Inflammatory macrophage treated with lipopolysaccharide for 4 hours (primary cell): Measurements from ENCODE around the gene PRF1.
A peak's percentile ranks its signal among the peaks of the same experiment; 100 is the strongest.

Experiments
- DNase-seq: peaks from one replicate; pipeline ENCODE4 v3.0.0-alpha.2; 2020

The PRF1 gene

DNA sequence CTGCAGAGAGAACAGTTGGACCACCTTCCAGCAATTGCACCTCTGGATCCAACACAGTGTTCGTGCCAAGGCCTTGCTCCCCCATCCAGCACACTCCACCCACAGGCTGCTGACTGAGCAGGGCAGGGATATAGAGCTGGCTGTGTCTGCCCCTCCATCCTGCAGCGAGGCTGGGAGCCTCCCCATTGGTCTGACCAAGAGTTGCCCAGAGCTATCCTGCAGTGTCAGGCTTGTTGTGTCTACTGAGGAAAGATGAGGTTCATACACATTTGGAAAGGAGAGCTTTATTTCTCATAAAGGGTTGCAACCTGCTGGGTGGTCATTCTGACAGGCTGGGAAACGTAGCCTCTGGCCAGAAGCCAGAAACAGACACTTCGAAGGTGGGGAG lies 27.1 kb downstream of the PRF1 start:
- no peak for DNase-seq

DNA sequence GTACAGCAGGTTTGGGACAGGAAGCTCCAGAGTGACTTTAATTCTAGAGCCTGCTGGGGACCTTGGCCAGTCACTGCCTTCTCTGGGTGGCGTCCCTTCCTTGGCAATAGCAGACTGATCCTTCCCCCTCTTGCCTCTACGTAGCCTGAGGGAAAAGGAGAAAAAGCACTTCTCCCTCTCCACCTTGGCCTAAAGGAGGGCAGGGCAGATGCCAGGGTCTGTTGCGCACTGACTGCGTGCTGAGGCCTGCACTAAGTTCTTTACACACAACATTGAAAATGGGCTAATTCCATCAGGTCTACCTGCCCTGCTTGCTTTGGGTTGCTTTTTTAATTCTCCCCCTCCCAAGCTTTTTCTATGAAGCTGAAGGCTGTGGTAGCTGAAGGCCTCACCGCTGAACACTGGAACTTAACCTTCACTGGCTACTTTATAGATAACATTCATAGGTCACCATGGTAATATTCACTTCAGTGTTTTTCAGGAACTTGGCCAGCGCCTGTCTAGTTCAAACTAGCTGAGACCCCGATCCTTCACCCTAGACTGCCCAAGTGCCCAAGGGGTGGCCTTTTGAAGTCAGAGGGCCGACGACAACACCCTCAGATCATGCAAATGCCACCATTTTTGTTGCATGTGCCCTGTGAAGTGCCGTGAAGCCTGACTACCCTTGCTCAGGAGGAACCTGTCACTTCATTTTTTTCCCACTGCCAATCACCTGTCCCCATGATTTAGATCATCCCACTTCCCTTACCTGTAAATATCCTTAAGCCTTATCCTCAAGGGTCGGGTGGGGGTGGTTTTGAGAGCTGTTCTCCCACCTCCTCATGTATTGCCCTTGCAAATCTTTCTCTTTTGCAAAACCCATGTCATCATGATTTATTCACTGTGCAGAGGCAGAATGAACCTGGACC lies 28.7 kb downstream of the PRF1 start:
- DNase-seq, result no peak

GRCh38 chr10:70571636-70572439 lies 30.7 kb downstream of the PRF1 start:
- DNase-seq, result no peak

- no peak for DNase-seq
These were observed 31.3 kb downstream of the PRF1 start for GRCh38 chr10:70571236-70571635.

DNA sequence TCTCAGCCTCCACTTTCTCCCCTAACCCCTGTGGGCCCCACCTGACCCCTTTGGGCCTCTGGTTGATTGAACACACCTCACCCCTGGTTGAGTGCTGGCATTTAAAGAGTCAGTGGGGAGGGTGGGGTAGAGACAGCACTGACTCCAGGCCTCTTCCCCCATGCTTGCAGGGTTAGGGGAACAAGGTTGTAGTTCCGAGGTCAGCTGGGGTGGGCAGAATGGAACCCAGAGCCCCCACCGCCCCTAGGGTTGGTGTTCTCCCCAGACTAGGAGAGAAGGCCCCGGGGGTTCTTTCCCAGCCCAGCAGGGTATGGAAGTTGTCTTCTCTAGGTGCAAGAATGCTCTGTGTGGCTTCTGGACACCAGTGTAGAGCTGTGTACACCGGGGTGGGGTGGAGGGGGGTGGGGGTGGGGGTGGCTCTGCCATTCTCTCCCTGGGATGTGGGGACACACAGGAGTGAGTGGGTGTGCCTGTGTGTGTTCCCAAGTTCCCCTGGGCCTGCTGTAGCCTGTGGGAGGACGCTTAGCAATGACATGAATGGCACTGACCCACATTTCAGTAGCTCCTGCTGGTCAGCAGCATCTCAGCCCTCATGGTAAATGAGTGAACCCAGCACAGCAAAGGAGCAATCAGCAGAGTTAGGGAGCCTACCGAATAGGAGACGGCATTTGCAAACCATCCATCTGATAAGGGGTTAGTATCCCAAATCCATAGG lies 33.6 kb downstream of the PRF1 start:
- no peak for DNase-seq

GRCh38 chr10:70568113-70568512 lies 34.4 kb downstream of the PRF1 start:
- no peak for DNase-seq

DNA sequence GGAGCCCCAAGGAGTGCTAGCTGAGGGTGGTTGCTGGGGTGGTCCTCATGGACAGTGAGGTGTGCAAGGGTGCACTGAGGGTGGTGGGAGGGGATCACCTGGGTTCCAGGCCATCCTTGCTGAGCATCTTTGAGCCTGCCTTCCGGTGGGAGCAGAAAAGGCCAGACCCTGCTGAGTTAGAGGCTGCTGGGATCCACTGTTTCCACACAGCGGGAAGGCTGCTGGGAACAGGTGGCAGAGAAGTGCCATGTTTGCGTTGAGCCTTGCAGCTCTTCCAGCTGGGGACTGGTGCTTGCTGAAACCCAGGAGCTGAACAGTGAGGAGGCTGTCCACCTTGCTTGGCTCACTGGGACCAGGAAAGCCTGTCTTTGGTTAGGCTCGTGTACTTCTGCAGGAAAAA lies 34.9 kb downstream of the PRF1 start:
- no peak for DNase-seq

- DNase-seq, result no peak
These were observed 35.8 kb downstream of the PRF1 start for GRCh38 chr10:70566515-70567290.

DNA sequence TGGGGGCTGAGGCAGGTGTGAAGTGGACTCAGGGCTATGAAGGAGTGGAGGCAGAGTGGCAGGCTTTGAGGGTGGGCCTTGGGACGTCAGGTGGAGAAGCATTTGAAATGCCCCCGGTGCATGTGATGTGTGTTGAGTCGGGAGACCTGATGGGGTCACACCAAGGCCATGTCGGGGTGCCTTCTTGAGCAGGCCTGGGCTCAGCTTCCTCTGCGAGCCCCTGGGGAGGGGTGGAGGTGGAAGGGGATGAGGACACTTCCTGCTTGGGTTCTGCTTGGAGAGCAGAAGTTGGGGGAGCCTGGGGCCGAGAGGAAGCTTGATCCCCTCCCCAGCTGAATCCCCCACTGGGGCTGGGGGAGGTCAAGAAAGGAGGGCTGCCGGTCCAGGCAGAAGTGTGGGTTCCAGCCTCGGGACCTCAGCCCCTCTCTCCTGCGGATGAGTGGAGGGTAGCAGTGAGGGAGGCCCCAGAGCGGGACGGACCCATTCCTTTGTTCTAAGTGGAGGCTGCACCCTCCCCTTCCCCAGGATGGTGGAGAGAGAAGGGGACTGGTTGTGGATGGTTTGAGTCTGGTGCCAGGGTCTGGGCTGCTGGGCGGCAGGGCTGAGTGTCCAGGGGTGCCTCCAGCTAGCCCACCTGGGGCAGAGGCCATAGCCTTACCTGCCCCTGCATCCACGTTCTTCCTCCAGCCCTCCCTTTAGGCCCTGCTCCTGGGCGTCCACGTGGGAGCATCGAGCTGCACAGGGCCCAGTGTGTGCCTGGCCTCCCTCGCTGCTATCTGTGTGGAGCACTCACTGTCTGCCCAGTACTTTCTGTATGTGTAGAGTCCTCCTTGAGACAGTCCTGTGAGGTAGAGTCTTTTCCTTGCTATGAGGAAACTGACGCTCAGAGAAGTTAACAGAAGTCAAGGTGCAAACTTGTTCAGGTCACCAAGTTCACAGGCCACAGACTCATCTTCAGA lies 36.7 kb downstream of the PRF1 start:
- no peak for DNase-seq

DNA sequence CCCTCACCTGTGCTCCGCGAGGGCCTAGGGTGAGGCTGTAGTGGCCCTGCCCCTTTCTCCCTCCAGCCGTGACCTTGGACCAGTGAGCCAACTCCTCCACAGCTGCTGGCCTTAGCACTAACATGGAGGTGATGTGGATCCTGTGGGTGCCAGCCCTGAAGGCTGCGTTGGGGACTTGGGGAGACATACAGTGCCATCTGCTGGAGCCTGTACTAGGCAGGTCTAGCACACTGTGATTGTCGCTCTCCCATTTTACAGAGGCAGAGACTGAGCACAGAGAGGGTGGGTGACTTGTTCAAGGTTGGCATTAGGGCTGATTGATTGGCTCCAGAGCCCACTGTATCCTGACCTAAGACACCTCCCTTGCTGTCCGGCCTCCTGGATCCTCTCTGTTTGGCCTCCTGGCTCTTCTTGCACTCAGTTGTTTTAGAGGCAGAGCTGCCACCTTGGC lies 37.6 kb downstream of the PRF1 start:
- DNase-seq, result no peak

DNA sequence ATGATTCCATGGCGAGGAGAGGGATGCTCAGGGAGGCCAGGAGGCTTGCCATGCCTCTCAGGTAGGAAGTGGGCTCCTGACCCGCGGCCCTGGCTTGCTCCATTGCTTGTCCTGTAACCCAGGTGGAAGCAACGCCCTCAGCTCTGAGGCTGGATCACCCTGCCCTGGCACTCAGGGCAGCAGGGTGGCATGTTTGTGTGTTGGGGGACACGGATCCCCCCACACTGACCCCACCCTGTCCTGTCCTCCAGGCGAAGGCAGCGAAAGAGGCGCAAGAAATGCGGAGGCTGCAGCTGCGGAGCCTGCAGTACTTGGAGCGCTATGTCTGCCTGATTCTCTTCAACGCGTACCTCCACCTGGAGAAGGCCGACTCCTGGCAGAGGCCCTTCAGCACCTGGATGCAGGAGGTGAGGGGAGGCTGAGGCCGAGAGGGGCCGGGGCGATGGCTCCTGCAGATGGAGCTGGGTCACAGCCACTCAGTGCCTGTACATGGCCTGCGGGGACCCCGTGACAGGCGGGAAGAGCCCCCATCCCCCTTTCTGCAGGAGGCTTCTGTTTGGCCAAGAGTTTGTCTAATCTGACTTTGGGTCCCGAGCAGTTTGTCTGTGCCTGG lies 38.3 kb downstream of the PRF1 start:
- DNase-seq, result no peak

DNA sequence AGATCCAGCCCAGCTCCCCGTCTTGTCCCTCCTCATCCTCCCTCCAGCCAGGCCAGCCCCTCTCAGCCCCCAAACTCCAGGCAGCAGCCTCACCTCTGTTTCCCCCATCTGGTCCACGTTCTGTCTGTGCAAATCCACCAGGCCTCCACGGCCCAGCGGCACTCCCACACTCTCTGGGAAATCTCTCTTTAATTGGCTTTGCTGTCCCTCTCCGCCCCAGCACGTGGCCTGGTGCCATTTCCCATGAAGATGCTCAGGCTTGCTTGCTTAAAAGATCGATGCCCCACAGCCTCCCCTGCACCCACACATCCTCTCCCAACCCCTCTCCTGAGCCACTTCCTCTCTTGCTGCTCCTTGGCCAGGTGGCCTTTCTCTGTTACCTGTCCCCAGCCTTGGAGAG lies 39.3 kb downstream of the PRF1 start:
- no peak for DNase-seq

DNA sequence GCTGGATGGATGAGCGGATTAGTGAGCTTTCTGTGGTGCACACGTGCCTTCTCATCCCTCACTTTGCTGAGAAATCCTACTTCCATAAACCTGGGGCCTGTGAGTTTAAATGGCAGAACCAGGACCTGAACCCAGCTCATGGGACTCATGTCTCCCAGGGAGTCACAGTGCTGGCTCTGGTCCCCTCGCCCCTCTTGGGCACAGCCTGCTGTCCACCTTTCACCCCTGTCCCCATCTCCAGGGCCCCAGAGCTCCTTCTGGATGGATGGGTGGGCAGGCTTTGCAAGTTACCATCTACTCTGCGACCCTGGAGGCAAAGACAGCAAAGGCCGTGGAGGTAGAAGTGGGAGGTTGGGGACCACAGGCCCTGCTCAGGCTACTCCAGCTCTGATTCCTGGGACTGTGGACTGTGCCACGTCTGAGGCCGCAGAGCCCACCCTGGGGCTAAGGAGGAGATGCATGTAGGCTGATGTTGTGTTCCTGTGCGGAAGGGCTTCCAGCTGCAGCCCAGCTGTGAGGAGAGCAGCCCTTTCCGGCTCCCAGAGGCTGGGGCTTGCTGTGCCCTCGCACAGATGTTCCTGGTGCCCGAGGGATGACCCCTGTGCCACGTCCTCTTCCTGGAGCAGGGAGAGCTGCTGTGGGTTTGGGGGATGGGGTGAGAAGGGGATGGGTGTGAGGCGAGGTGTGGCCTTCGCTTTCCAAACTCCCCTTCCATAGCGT lies 40.3 kb downstream of the PRF1 start:
- DNase-seq, result no peak

GRCh38 chr10:70561558-70561957 lies 41.0 kb downstream of the PRF1 start:
- no peak for DNase-seq

- peak; percentile 68 for DNase-seq
These were observed 41.5 kb downstream of the PRF1 start for GRCh38 chr10:70561070-70561469.

DNA sequence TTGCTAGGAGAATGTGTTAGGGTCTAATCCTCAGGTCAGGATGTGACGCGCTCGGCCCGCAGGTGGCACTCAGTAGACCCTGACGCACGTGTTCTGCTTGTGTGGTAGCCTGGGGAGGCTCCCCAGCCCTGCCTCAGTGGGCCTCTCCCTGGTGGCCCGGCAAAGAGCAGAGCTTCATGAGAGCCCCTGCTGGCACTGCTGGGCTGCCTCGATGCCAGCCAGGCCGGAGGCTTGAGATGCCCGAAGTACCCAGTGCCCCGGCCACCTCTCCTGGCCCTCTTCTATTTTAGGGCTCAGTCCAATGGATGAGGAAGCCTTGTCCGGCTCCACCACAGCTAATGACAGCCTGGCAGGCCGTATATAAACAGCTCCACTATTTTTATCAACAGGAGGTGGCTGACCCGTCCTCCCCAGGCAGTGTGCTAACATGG lies 42.0 kb downstream of the PRF1 start:
- DNase-seq, result no peak

- DNase-seq, result no peak
These were observed 42.7 kb downstream of the PRF1 start for GRCh38 chr10:70559861-70560260.

GRCh38 chr10:70558871-70559810 lies 43.4 kb downstream of the PRF1 start:
- peak; percentile 45 for DNase-seq

DNA sequence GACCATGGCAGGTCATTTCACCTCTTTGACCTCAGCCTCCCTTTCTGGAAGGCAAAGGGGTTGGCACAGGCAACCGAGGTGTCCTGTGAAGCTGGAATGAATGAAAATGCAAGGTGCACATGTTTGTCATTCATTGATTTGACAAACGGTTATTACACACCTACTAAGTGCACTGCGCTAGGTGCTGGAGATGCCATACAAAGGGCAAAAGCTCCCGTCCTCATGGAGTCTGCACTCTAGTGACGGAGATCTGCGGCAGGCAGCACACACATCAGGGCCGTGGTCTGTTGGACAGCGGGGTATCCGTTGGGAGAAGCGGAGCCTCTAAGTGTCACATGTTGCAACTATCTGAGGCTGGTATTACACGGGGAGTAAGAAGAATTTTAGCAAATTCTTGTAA lies 44.2 kb downstream of the PRF1 start:
- DNase-seq, result no peak
